Tibial artery (tissue), 4 donors: ENCODE data around the gene GFOD1.

ENCODE experiments used
- DNase-seq, 2 donors: peaks; one replicate each; pipeline ENCODE4 v3.0.0-alpha.2; 2019
- H3K27ac ChIP-seq, 2 donors: fragments of 200-600 bp; sonication (generic) in 1 of 2; 1 replicate in 1 of 2; 2 replicates in 1 of 2; pipeline ENCODE4 v1.5.1; 2018 to 2019; ENCODE audit warnings: mild to moderate bottlenecking in 1 of 2
- H3K27me3 ChIP-seq, 2 donors: fragments of 200-600 bp; sonication (generic) in 1 of 2; one replicate each; pipeline versions ENCODE4 v1.5.1 to v1.6.0; 2016 to 2019
- H3K36me3 ChIP-seq, 3 donors: fragments of 200-600 bp; sonication (generic) in 2 of 3; one replicate each; pipeline ENCODE4 v1.5.1; 2016 to 2019; ENCODE audit warnings: mild to moderate bottlenecking in 2 of 3
- H3K4me1 ChIP-seq, 4 donors: fragments of 200-600 bp; sonication (generic) in 2 of 4; 1 replicate in 3 of 4; 2 replicates in 1 of 4; pipeline ENCODE4 v1.5.1; 2016 to 2019
- H3K4me3 ChIP-seq, 2 donors: fragments of 200-600 bp; sonication (generic) in 1 of 2; 1 replicate in 1 of 2; 2 replicates in 1 of 2; pipeline ENCODE4 v1.5.1; 2018 to 2019; ENCODE audit warnings: mild to moderate bottlenecking in 2 of 2
- H3K9me3 ChIP-seq, 3 donors: fragments of 200-600 bp; sonication (generic) in 1 of 3; one replicate each; pipeline ENCODE4 v1.5.1; 2016 to 2019
- CTCF ChIP-seq, 2 experiments: fragments of 200-600 bp in 1 of 2; fragments of 450-650 bp in 1 of 2; IDR thresholded peaks; one replicate each; pipeline ENCODE4 v1.5.1; 2017 to 2019; ENCODE audit warnings: antibody characterized with exemption in 2 of 2, mild to moderate bottlenecking in 1 of 2, moderate library complexity in 1 of 2
- intact Hi-C: fragments of 100-400 bp; cut with DNase I; formaldehyde crosslinking; loops from one replicate; pipeline ENCODE4 v1.15.0; 2023; ENCODE audit warnings: low total_unique reads

Gene GFOD1

GRCh38 chr6:13474787-13475186 is 12.6 kb downstream of the GFOD1 start:
- no peak for DNase-seq
- intact Hi-C loops: no loop called here
- Histone ChIP-seq H3K36me3 (peaks cover 0 to 12% (median 4%) of the 10 kb centered on the region in 3 donors), H3K27ac (no peak overlapping the region), H3K9me3 (no peaks in the 10 kb centered on the region), H3K27me3 (no peaks in the 10 kb centered on the region), H3K4me1 (peaks cover 0 to 45% (median 10%) of the 10 kb centered on the region in 4 donors), H3K4me3 (no peak overlapping the region)
- TF ChIP-seq CTCF (IDR thresholded peaks at IDR 0.05): no peak

GRCh38 chr6:13474360-13474759 is 13.0 kb downstream of the GFOD1 start:
- Histone ChIP-seq H3K27me3 (no peaks in the 10 kb centered on the region), H3K4me3 (no peak overlapping the region), H3K9me3 (no peaks in the 10 kb centered on the region), H3K36me3 (peaks cover 0 to 13% (median 0%) of the 10 kb centered on the region in 3 donors), H3K27ac (no peak overlapping the region), H3K4me1 (peaks cover 0 to 46% (median 9%) of the 10 kb centered on the region in 4 donors)
- TF ChIP-seq CTCF (IDR thresholded peaks at IDR 0.05): no peak
- intact Hi-C loops: no loop called here
- no peak for DNase-seq

- no peak for DNase-seq
- Histone ChIP-seq H3K36me3 (peaks cover 0 to 15% (median 0%) of the 10 kb centered on the region in 3 donors), H3K4me3 (no peak overlapping the region), H3K27ac (no peak overlapping the region), H3K27me3 (no peaks in the 10 kb centered on the region), H3K4me1 (peaks cover 0 to 46% (median 9%) of the 10 kb centered on the region in 4 donors), H3K9me3 (no peaks in the 10 kb centered on the region)
- intact Hi-C loops: no loop called here
- TF ChIP-seq CTCF (IDR thresholded peaks at IDR 0.05): no peak
Measured at GRCh38 chr6:13473768-13474165, 13.6 kb downstream of the GFOD1 start.

GRCh38 chr6:13472976-13473767 is 14.2 kb downstream of the GFOD1 start:
- H3K27ac ChIP-seq: no peak overlapping the region
- H3K27me3 ChIP-seq: no peaks in the 10 kb centered on the region
- H3K4me3 ChIP-seq: no peak overlapping the region
- peaks cover 0 to 42% (median 9%) of the 10 kb centered on the region in 4 donors for H3K4me1 ChIP-seq
- H3K36me3 ChIP-seq: peaks cover 0 to 10% (median 0%) of the 10 kb centered on the region in 3 donors
- intact Hi-C loops: no loop called here
- TF ChIP-seq CTCF (IDR thresholded peaks at IDR 0.05): no peak
- H3K9me3 ChIP-seq: no peaks in the 10 kb centered on the region
- DNase-seq: no peak

GRCh38 chr6:13472099-13472498 is 15.3 kb downstream of the GFOD1 start:
- Histone ChIP-seq H3K36me3 (peaks cover 0 to 10% (median 0%) of the 10 kb centered on the region in 3 donors), H3K4me1 (peaks cover 0 to 48% (median 8%) of the 10 kb centered on the region in 4 donors), H3K9me3 (no peaks in the 10 kb centered on the region), H3K4me3 (no peak overlapping the region), H3K27ac (no peak overlapping the region), H3K27me3 (no peaks in the 10 kb centered on the region)
- no peak for DNase-seq
- TF ChIP-seq CTCF (IDR thresholded peaks at IDR 0.05): no peak
- intact Hi-C loops: no loop called here
